Heart right ventricle (tissue), 16 donors: ENCODE data around the gene GOPC. TPM values are rescaled to one million over a fixed set of nuclear protein-coding genes. Genes with fewer than 3 reads are reported as not detected.

Source experiments
- ATAC-seq, 8 donors: fragments of 200-7000 bp; cut with Tn5 transposase; one replicate each; pipeline ENCODE4 v1.9.1; 2020; ENCODE audit warnings: mild to moderate bottlenecking in 8 of 8, moderate library complexity in 8 of 8, moderate number of reproducible peaks in 1 of 8
- DNase-seq, 2 donors: peaks; one replicate each; pipeline ENCODE4 v3.0.0-alpha.2; 2020
- H3K27ac ChIP-seq, 10 donors: fragments of 200-600 bp; sonication (generic) in 2 of 10; one replicate each; pipeline versions ENCODE4 v1.5.0 to v1.8.0; 2020 to 2022; ENCODE audit warnings: mild to moderate bottlenecking in 3 of 10
- H3K27me3 ChIP-seq, 7 donors: fragments of 200-600 bp; one replicate each; pipeline ENCODE4 v1.8.0; 2021 to 2022; ENCODE audit warnings: mild to moderate bottlenecking in 2 of 7
- H3K36me3 ChIP-seq, 9 donors: fragments of 200-600 bp; sonication (generic) in 1 of 9; one replicate each; pipeline versions ENCODE4 v1.5.0 to v1.8.0; 2020 to 2022; ENCODE audit warnings: mild to moderate bottlenecking in 2 of 9
- H3K4me1 ChIP-seq, 9 donors: fragments of 200-600 bp; sonication (generic) in 1 of 9; one replicate each; pipeline versions ENCODE4 v1.5.0 to v1.8.0; 2020 to 2022; ENCODE audit warnings: mild to moderate bottlenecking in 4 of 9
- H3K4me3 ChIP-seq, 10 donors: fragments of 200-600 bp; sonication (generic) in 2 of 10; one replicate each; pipeline versions ENCODE4 v1.5.0 to v1.8.0; 2020 to 2022; ENCODE audit warnings: mild to moderate bottlenecking in 7 of 10, moderate library complexity in 2 of 10
- H3K9me3 ChIP-seq, 11 donors: fragments of 200-600 bp in 10 of 11; sonication (generic) in 2 of 11; one replicate each; pipeline versions ENCODE4 v1.5.0 to v1.8.0; 2013 to 2022; ENCODE audit warnings: mild to moderate bottlenecking in 2 of 11, control low read depth in 1 of 11, moderate library complexity in 1 of 11
- WGBS, 2 donors: extraction: QIAGEN DNeasy Blood & Tissue Kit; methylation state at CpG; one replicate each; pipeline ENCODE4 v1.1.7; 2013; ENCODE audit warnings: inconsistent platforms in 1 of 2; 5-methylcytosine and 5-hydroxymethylcytosine counted together
- intact Hi-C, 10 donors: fragments of 100-400 bp; cut with DNase I; formaldehyde crosslinking; loops; one replicate each; pipeline versions ENCODE4 v1.11.1 to v1.14.2; 2022
- polyA plus RNA-seq, 2 donors: library from polyadenylated mRNA; stranded (reverse); fragments of 200-250 nt; gene quantifications; one replicate each; pipeline ENCODE4 v1.2.3, GENCODE V29; 2013
- total RNA-seq, 10 donors: library from RNA; stranded (reverse); fragmentation: NEBNext Ultra II Directional in 3 of 10; extraction: Animal tissue kit (Norgen Biotek cat#: 25700) in 3 of 10; gene quantifications; one replicate each; pipeline versions ENCODE4 v1.2.1 to v1.2.4, GENCODE V29; 2021 to 2023
- TF ChIP-seq, protein P1 (sequence below), 9 donors: fragments of 200-600 bp; sonication (generic) in 2 of 9; IDR thresholded peaks; one replicate each; pipeline versions ENCODE4 v1.5.0 to v1.8.0; 2021 to 2022; ENCODE audit warnings: antibody characterized with exemption in 9 of 9, mild to moderate bottlenecking in 5 of 9, moderate library complexity in 1 of 9
- donor health status: Arrhythmogenic right ventricular cardiomyopathy.
- donor health status: ischemic (EF 13 %, LVEDD 7.1; RV severe dilation, severe dysfunction).
- donor health status: healthy with polysubstance abuse.
- donor health status: DM: no; HTN: yes; CAD: no.
- donor health status: DM: no; HTN: no; CAD: no.
- donor health status: ischemic (EF 25% LVEDD 6.9; RV normal size, moderate dysfunction).
- donor health status: ischemic (EF 25% LVEDD 5.7; RV mildly dilated, moderate dysfunction).
- donor health status: healthy.
- donor health status: DM: yes; HTN: yes; CAD: no.
- donor health status: Ischemic cardiomyopathy.
- donor health status: ischemic (EF 35%, LVEDD 5.7; RV mildly dilated, moderate dysfunction).
- donor health status: nonischemic (EF 11% LVEDD 7.7; RV severe dilation, severe dysfunction).
- donor health status: DM: yes; HTN: yes; CAD: no.
- donor health status: PGD.
- donor health status: ischemic (EF 29% LVEDD 5.4; RV normal size, mild dysfunction).
- donor health status: nonischemic (EF 23%, LVEDD 6.1; RV moderate dilation, normal function).

The GOPC gene
- total and polyA plus RNA-seq, 12 donors = 11.1 to 32.8 (median 23.5) TPM

- H3K4me1 ChIP-seq = no peaks in the 10 kb centered on the region
- H3K27me3 ChIP-seq = no peaks in the 10 kb centered on the region
- 73 to 82% methylated on average over 1 of the region's 1 CpG for WGBS, 2 donors
- intact Hi-C loops = no loop called here
- no peak for DNase-seq
- TF ChIP-seq, protein P1, sequence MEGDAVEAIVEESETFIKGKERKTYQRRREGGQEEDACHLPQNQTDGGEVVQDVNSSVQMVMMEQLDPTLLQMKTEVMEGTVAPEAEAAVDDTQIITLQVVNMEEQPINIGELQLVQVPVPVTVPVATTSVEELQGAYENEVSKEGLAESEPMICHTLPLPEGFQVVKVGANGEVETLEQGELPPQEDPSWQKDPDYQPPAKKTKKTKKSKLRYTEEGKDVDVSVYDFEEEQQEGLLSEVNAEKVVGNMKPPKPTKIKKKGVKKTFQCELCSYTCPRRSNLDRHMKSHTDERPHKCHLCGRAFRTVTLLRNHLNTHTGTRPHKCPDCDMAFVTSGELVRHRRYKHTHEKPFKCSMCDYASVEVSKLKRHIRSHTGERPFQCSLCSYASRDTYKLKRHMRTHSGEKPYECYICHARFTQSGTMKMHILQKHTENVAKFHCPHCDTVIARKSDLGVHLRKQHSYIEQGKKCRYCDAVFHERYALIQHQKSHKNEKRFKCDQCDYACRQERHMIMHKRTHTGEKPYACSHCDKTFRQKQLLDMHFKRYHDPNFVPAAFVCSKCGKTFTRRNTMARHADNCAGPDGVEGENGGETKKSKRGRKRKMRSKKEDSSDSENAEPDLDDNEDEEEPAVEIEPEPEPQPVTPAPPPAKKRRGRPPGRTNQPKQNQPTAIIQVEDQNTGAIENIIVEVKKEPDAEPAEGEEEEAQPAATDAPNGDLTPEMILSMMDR (IDR thresholded peaks at IDR 0.05) = no peak
- no peak overlapping the region for H3K4me3 ChIP-seq
- H3K9me3 ChIP-seq = no peaks in the 10 kb centered on the region
- no peak overlapping the region for H3K27ac ChIP-seq
- peaks cover 0 to 100% (median 29%) of the 10 kb centered on the region in 9 donors for H3K36me3 ChIP-seq
- ATAC-seq = no peak
These were observed 37.6 kb downstream of the GOPC start for GRCh38 chr6:117564681-117565080.

DNA sequence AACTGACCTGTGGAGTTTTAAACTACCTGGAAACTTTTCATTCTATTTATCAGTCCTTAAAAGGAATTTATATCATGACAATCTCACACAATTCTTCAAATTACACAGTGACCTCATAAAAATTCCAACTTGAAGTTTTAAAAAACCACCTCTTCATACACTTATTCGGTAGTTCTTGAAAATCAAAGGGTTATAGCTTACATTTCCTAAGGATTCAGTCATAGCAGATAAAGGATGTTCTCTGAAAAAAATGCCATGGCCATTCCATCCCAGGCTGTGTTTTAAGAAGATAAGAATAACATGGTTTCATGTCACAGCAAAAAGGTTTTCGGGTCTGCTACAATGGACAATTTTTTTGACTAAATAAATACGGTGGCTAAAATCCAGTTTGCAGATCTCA, 41.2 kb downstream of the GOPC start:
- ATAC-seq (no peak), DNase-seq (no peak)
- no peak overlapping the region for H3K27ac ChIP-seq
- no peaks in the 10 kb centered on the region for H3K27me3 ChIP-seq
- no peak overlapping the region for H3K4me3 ChIP-seq
- intact Hi-C loops = no loop called here
- peaks cover 0 to 6% (median 0%) of the 10 kb centered on the region in 9 donors for H3K4me1 ChIP-seq
- WGBS, 2 donors = 70 to 75% methylated on average over 3 of the region's 3 CpGs
- TF ChIP-seq, protein P1 (IDR thresholded peaks at IDR 0.05) = no peak
- H3K9me3 ChIP-seq = no peaks in the 10 kb centered on the region
- H3K36me3 ChIP-seq = peaks cover 0 to 71% (median 10%) of the 10 kb centered on the region in 9 donors

GRCh38 chr6:117559299-117559698, 43.0 kb downstream of the GOPC start:
- DNase-seq = no peak
- Histone ChIP-seq H3K27ac (no peak overlapping the region), H3K27me3 (no peaks in the 10 kb centered on the region), H3K9me3 (no peaks in the 10 kb centered on the region), H3K36me3 (peaks cover 0 to 53% (median 9%) of the 10 kb centered on the region in 9 donors), H3K4me1 (peaks cover 0 to 7% (median 0%) of the 10 kb centered on the region in 9 donors), H3K4me3 (no peak overlapping the region)
- no peak for ATAC-seq
- TF ChIP-seq, protein P1 (IDR thresholded peaks at IDR 0.05) = no peak
- intact Hi-C loops = loop anchor here in 6 of 10 donors (5.0 to 10.0 kb wide), 6 partner anchors 46 to 214 kb away; partner anchors contain the start of gene GOPC (in 3 of the 6)
- 72 to 82% methylated on average over 4 of the region's 4 CpGs for WGBS, 2 donors

GRCh38 chr6:117558818-117559217, 43.5 kb downstream of the GOPC start:
- ATAC-seq (no peak), DNase-seq (no peak)
- H3K4me3 ChIP-seq = no peak overlapping the region
- TF ChIP-seq, protein P1 (IDR thresholded peaks at IDR 0.05) = no peak
- H3K36me3 ChIP-seq = peaks cover 0 to 48% (median 9%) of the 10 kb centered on the region in 9 donors
- no peak overlapping the region for H3K27ac ChIP-seq
- 89 to 90% methylated on average over 4 of the region's 4 CpGs for WGBS, 2 donors
- no peaks in the 10 kb centered on the region for H3K27me3 ChIP-seq
- H3K4me1 ChIP-seq = peaks cover 0 to 7% (median 0%) of the 10 kb centered on the region in 9 donors
- no peaks in the 10 kb centered on the region for H3K9me3 ChIP-seq
- intact Hi-C loops = loop anchor here in 6 of 10 donors (5.0 to 10.0 kb wide), 6 partner anchors 46 to 214 kb away; partner anchors contain the start of gene GOPC (in 3 of the 6)
